ENCODE measurements around the gene AKR1B15.

DNA sequence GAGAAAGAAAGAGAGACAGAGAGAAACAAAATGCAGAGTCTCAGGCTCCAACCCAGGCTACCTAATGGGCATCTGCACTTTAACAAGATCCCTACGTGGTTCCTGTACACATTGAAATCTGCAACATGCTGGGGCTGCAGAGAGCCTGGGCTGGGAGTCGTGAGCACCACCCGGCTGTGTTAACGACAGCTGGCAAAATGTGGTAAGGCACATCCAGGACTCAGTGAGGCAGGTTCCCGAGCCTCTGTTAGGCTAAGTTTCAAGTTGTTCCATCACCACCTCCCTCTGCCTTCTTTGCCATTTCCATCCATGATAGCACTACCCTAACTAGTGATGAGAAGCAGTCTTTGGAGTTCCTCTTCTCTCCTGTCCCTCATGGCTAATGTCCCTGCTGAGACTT, 20.2 kb upstream of the AKR1B15 start:
- no peak for TF ChIP-seq CTCF (IDR thresholded peaks at IDR 0.05)
- no peak for TF ChIP-seq EZH2 (IDR thresholded peaks at IDR 0.05)

All from neural progenitor cell (in vitro differentiated cells).